GM23338 (cell line): ENCODE results near the gene RPP40. TPM values are rescaled to one million over a fixed set of nuclear protein-coding genes. Genes with fewer than 3 reads are reported as not detected.

Experiments
- CREB1 ChIP-seq: fragments of 250-450 bp; sonication (Bioruptor Pico); IDR thresholded peaks from 2 replicates; pipeline ENCODE4 v1.5.0; 2020; ENCODE audit warnings: low read depth, mild to moderate bottlenecking, moderate library complexity
- CTCF ChIP-seq, 2 experiments: fragments of 200-600 bp in 1 of 2; sonication (generic) in 1 of 2; conservative IDR thresholded peaks; 2 replicates each; pipeline versions ENCODE4 v1.5.1 to v1.6.1; 2016 to 2017; ENCODE audit warnings: antibody characterized with exemption in 2 of 2, low read depth in 2 of 2, mild to moderate bottlenecking in 2 of 2, moderate library complexity in 1 of 2
- EZH2phosphoT487 ChIP-seq: fragments of 200-600 bp; sonication (generic); IDR thresholded peaks from one replicate; pipeline ENCODE4 v1.8.1; 2018; ENCODE audit warnings: antibody characterized with exemption; ENCODE audit not compliant: unreplicated experiment
- JUNB ChIP-seq: IDR thresholded peaks from one replicate; pipeline ENCODE4 v1.6.1; 2016; ENCODE audit warnings: antibody characterized with exemption; ENCODE audit not compliant: unreplicated experiment
- NANOG ChIP-seq: IDR thresholded peaks from 2 replicates; pipeline ENCODE4 v1.6.1; 2016; ENCODE audit warnings: antibody characterized with exemption, borderline replicate concordance
- POLR2AphosphoS5 ChIP-seq: IDR thresholded peaks from 2 replicates; pipeline ENCODE4 v1.6.1; 2016; ENCODE audit warnings: antibody characterized with exemption, low read depth
- REST ChIP-seq: IDR thresholded peaks from one replicate; pipeline ENCODE4 v1.6.1; 2018; ENCODE audit warnings: antibody characterized with exemption; ENCODE audit not compliant: unreplicated experiment
- STAT1 ChIP-seq: IDR thresholded peaks from one replicate; pipeline ENCODE4 v1.6.1; 2016; ENCODE audit warnings: antibody characterized with exemption; ENCODE audit not compliant: unreplicated experiment
- ZNF114 ChIP-seq: fragments of 250-450 bp; sonication (Bioruptor Pico); IDR thresholded peaks from 2 replicates; pipeline ENCODE4 v1.5.0; 2020; ENCODE audit warnings: mild to moderate bottlenecking, moderate library complexity
- ZNF331 ChIP-seq: fragments of 250-450 bp; sonication (Bioruptor Pico); IDR thresholded peaks from 2 replicates; pipeline ENCODE4 v1.5.0; 2020; ENCODE audit warnings: low read depth, mild to moderate bottlenecking, moderate library complexity
- ZNF462 ChIP-seq: fragments of 250-450 bp; sonication (Bioruptor Pico); IDR thresholded peaks from 2 replicates; pipeline ENCODE4 v1.5.0; 2020; ENCODE audit warnings: mild to moderate bottlenecking, moderate library complexity
- polyA plus RNA-seq: library from polyadenylated mRNA; unstranded; fragments of >200 nt; fragmentation: Nextera tagmentation; extraction: Ambion mirVana; gene quantifications from 2 replicates; pipeline ENCODE4 v1.2.1, GENCODE V29; 2016
- total RNA-seq: library from RNA; depleted of rRNA; stranded (reverse); fragments of >200 nt; shearing (Covaris generic); gene quantifications from 2 replicates; pipeline ENCODE4 v1.2.3, GENCODE V29; 2014

Gene RPP40
- total and polyA plus RNA-seq, 2 experiments from 2014 or later: 39.3 to 40.4 TPM

- TF ChIP-seq ZNF462 (no peak), POLR2AphosphoS5 (no peak), EZH2phosphoT487 (no peak), REST (no peak), JUNB (no peak), NANOG (no peak), ZNF331 (CRISPR knock-in tag) (no peak), STAT1 (no peak), CREB1 (CRISPR knock-in tag) (no peak), ZNF114 (CRISPR knock-in tag) (no peak), CTCF (conservative IDR thresholded peaks at IDR 0.05; ENCODE audit: low read depth in 2 of 2) (no peak)
These were observed 33.0 kb downstream of the RPP40 start (continued) for GRCh38 chr6:4970739-4971395.
